HG03108 (cell line): Measurements from ENCODE around the gene B4GALNT1.
A peak's percentile ranks its signal among the peaks of the same experiment; 100 is the strongest.

Source experiments
- ATAC-seq: cut with Tn5 transposase; IDR thresholded peaks from one replicate; pipeline ENCODE4 v1.9.1; 2021; ENCODE audit warnings: moderate library complexity; ENCODE audit not compliant: unreplicated experiment

The B4GALNT1 gene

GRCh38 chr12:57609781-57610553 is 23.0 kb downstream of the B4GALNT1 start:
- no peak for ATAC-seq

- ATAC-seq: no peak
These were observed 23.8 kb downstream of the B4GALNT1 start for GRCh38 chr12:57609101-57609780.

DNA sequence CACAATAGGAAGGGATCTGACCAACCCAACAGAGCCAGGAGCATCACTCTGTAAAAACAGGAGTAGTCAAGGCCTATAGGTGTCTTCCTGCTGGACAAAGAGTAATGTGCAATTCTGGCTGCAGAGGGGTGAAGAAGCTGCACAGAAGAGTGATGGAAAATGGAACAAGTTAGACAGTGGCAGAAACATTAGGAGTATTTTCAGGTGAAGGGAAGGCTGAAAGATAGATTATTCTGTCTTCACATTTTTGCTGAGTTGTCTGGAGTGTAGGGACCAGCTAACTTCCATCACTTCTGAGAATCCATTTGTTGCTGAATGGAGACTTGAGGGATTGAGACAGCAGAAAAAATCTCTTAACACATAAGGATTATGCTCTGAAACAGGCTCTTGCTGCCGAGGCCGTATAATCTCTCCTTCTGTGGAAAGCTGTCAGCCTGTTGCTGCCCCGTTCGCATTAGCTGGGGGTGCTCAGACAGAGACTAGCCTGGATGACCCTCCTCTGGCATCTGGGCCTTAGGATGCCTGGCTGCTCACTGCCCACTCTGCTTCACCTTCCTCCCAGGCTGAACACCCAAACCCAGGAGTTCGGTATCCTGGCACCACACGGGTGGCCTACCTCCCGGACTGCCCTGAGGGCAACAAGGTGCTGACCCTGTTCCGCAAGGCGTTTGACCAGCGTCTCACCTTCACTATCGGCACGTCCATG is 24.9 kb downstream of the B4GALNT1 start:
- no peak for ATAC-seq

- no peak for ATAC-seq
These were observed 26.2 kb downstream of the B4GALNT1 start for GRCh38 chr12:57606821-57607220.

GRCh38 chr12:57606399-57606798 is 26.6 kb downstream of the B4GALNT1 start:
- no peak for ATAC-seq

DNA sequence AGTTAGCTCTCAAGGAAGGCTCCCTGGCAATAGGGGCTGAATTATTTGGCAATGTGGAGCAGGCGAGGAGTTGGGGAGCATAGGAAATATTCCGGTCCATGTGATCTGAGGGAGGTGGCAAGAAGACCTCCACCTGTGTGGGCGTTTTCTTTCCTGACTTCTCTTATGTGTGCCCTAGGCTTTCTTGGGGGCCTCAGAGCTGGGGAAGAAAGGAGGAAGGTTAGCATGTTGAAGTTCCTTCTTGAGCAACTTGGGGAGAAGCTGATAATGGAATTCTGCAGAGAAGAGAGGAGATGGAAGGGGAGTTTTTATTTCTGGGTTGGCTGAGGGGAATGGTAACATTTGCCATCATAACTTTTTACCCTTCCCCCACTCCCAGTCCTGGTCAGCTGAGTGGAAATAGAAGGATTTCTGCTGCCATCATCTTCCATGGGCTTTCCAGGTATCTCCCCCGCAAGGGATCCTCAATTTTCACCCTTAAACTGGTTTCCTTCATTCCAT is 27.1 kb downstream of the B4GALNT1 start:
- no peak for ATAC-seq

GRCh38 chr12:57604992-57605810 is 27.8 kb downstream of the B4GALNT1 start:
- ATAC-seq: no peak

GRCh38 chr12:57604454-57604991 is 28.5 kb downstream of the B4GALNT1 start, which contains the start of gene DTX3:
Gene DTX3, plus strand, starts transcription at chr12:57604824. Its CDS starts 1,694 bp downstream, at chr12:57606518.
- ATAC-seq: no peak

GRCh38 chr12:57603815-57604453 is 29.1 kb downstream of the B4GALNT1 start:
- no peak for ATAC-seq

- ATAC-seq: no peak
These were observed 29.7 kb downstream of the B4GALNT1 start for GRCh38 chr12:57603324-57603723.

DNA sequence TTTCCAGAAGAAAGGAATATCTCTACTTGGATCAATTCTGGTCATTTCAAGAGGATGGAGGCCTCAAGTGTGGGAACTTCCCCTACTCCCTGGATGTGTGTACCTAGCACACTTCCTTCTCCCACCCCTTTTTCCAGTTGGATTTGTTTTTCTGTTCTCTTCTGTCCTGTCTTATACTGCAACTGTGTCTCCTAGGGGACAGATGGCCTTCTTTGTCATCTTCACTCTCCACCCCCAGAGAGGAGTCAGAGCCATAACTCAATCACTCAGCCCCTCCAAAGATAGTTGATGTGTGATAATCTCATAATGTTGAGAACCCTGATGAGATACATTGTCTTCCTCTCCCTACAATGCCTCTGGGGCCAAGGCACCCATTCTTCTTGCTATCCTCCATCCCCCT is 30.5 kb downstream of the B4GALNT1 start:
- no peak for ATAC-seq

DNA sequence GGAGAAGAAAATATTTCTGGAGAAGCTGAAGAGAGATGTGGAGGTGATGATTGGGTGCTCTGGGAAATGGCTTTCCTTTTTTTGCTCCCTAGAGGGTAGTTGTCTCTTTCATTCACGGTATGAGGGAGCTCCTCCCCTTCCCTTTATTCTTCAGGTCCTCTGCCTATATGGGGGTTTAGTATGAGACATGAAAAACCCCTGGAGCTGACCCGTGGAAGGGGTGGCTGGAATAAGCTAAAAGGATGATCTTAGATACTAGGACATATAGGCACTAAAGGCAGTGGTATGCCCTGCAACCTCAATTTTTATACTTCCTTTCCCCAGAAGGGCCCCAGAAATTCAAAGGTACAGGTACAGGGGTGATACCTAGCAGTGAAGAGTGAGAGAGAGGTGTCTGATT is 32.6 kb downstream of the B4GALNT1 start:
- no peak for ATAC-seq

DNA sequence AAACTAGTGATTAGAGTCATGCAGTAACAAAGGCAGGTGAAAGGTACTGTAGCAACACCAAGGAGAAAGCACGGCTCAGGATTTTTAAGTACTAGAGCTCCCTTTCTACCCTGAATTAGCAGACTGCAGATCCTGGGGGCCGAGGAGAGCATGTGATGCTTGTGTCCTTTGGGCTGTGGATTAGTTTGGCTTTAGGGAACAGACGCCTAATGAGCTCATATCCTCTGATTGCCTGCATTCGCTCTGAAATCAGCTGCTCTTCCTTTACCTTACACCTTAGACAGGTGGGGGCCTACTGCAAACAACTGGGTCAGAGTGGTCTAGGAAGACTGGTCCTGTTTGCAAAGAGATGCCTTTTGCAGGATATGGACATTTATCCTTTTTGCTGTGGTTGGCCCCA is 39.8 kb downstream of the B4GALNT1 start:
- no peak for ATAC-seq

DNA sequence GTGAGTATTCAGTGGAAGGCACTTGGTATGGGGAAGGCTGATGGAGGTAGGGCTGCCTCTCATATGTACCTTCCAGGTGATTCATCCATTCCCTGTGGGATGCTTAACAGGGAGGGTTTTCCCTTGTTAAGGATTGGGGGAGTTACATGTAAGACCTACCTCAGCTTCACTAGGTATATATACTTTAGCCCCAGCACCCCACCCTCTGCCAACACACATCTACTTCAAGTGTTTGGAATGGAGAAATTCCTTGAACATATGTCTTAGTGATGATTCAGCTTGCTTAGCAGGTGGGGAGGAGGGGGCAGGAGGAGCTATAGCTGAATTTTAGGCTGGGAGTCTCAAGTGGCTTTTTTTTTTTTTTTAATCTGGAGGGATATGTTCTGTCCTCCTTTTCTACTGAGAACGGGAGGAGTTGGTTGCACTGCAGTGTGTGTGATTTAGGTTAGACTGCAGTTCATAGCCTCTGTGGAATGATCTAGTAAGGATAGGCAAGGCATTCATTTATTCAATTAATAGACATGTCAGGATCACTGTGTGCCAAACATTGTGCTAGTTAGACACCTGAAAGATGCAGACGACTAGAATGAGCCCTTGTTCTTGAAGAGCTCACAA is 40.3 kb downstream of the B4GALNT1 start:
- ATAC-seq: no peak

GRCh38 chr12:57591782-57592325 is 41.1 kb downstream of the B4GALNT1 start:
- ATAC-seq: no peak

GRCh38 chr12:57590864-57591781 is 41.9 kb downstream of the B4GALNT1 start, which contains the start of gene PIP4K2C:
Gene PIP4K2C, plus strand, starts transcription at chr12:57591192. Its CDS starts 98 bp downstream, at chr12:57591290.
- peak; percentile 89 for ATAC-seq

- ATAC-seq: no peak
These were observed 42.5 kb downstream of the B4GALNT1 start for GRCh38 chr12:57590479-57590863.
